Ovary (tissue), 9 donors: ENCODE results near the gene ABCC12. TPM values are rescaled to one million over a fixed set of nuclear protein-coding genes. Genes with fewer than 3 reads are reported as not detected.

ENCODE experiments used
- DNase-seq, 5 donors: peaks; one replicate each; pipeline ENCODE4 v3.0.0-alpha.2; 2019 to 2020
- H3K27ac ChIP-seq, 2 donors: fragments of 200-600 bp; one replicate each; pipeline versions ENCODE4 v1.5.1 to v1.8.0; 2019 to 2022
- H3K27me3 ChIP-seq: fragments of 200-600 bp; one replicate; pipeline ENCODE4 v1.8.0; 2022
- H3K36me3 ChIP-seq: fragments of 200-600 bp; sonication (generic); one replicate; pipeline ENCODE4 v1.5.1; 2019
- H3K4me1 ChIP-seq: one replicate; pipeline ENCODE4 v1.8.1; 2013; ENCODE audit warnings: mild to moderate bottlenecking, moderate library complexity; ENCODE audit not compliant: insufficient read depth
- H3K4me3 ChIP-seq: fragments of 200-600 bp; sonication (generic); one replicate; pipeline ENCODE4 v1.5.1; 2017
- H3K9me3 ChIP-seq, 2 donors: fragments of 200-600 bp in 1 of 2; sonication (generic) in 1 of 2; one replicate each; pipeline versions ENCODE4 v1.5.1 to v1.8.1; 2013 to 2019; ENCODE audit warnings: mild to moderate bottlenecking in 1 of 2, moderate library complexity in 1 of 2
- EP300 ChIP-seq: sonication (generic); formaldehyde crosslinking; IDR thresholded peaks from one replicate; pipeline ENCODE4 v1.6.1; 2017; ENCODE audit warnings: antibody characterized with exemption
- POLR2A ChIP-seq: fragments of 450-650 bp; IDR thresholded peaks from one replicate; pipeline ENCODE4 v1.6.1; 2017; ENCODE audit warnings: antibody characterized with exemption, mild to moderate bottlenecking, moderate library complexity
- WGBS, 3 donors: extraction: QIAGEN DNeasy Blood & Tissue Kit in 1 of 3; methylation state at CpG; one replicate each; pipeline versions ENCODE4 v1.1.5 to v1.1.7; 2013 to 2017; 5-methylcytosine and 5-hydroxymethylcytosine counted together
- intact Hi-C, 4 donors: fragments of 100-400 bp; cut with DNase I; formaldehyde crosslinking; loops; one replicate each; pipeline versions ENCODE4 v1.11.0 to v1.15.1; 2022 to 2023
- polyA plus RNA-seq, 2 donors: library from polyadenylated mRNA; stranded (reverse); fragments of 200-250 nt in 1 of 2; fragments of 350-450 nt in 1 of 2; fragmentation: Illumina TruSeq in 1 of 2; extraction: RNeasy Lipid Tissue Mini Kit (QIAGEN cat#74804) in 1 of 2; gene quantifications; one replicate each; pipeline ENCODE4 v1.2.3, GENCODE V29; 2013 to 2014
- total RNA-seq, 7 donors: library from RNA; depleted of rRNA in 2 of 7; stranded (reverse); fragments of >200 nt in 2 of 7; fragmentation: NEBNext Ultra II Directional in 3 of 7; extraction: Animal tissue kit (Norgen Biotek cat#: 25700) in 3 of 7; gene quantifications; one replicate each; pipeline versions ENCODE4 v1.1.0 to v1.2.4, GENCODE V29; 2016 to 2023
- TF ChIP-seq, protein P1 (sequence below), 3 donors: fragments of 450-650 bp in 2 of 3; fragments of 200-600 bp in 1 of 3; IDR thresholded peaks; one replicate each; pipeline versions ENCODE4 v1.5.1 to v1.8.0; 2016 to 2022; ENCODE audit warnings: antibody characterized with exemption in 3 of 3, mild to moderate bottlenecking in 1 of 3
- donor health status: DM: no; HTN: no; CAD: no; lungs with moderate emphysema.
- donor health status: DM: no; HTN: no; CAD: no.
- donor health status: Bipolar disorder and iron deficiency.
- donor health status: DM: yes; HTN: yes; CAD: no.
- donor health status: DM: no; HTN: no; CAD: no.
- donor health status: DM: yes; HTN: yes; CAD: no.

ABCC12 gene
- total and polyA plus RNA-seq, 9 donors, result 0.08 to 0.12 (median 0.10) TPM; not detected in 6

- Histone ChIP-seq H3K4me3 (no peak overlapping the region), H3K4me1 (no peaks in the 10 kb centered on the region), H3K9me3 (no peaks in the 10 kb centered on the region), H3K27ac (no peak overlapping the region), H3K27me3 (no peaks in the 10 kb centered on the region), H3K36me3 (no peaks in the 10 kb centered on the region)
- DNase-seq, result no peak
- TF ChIP-seq, protein P1, sequence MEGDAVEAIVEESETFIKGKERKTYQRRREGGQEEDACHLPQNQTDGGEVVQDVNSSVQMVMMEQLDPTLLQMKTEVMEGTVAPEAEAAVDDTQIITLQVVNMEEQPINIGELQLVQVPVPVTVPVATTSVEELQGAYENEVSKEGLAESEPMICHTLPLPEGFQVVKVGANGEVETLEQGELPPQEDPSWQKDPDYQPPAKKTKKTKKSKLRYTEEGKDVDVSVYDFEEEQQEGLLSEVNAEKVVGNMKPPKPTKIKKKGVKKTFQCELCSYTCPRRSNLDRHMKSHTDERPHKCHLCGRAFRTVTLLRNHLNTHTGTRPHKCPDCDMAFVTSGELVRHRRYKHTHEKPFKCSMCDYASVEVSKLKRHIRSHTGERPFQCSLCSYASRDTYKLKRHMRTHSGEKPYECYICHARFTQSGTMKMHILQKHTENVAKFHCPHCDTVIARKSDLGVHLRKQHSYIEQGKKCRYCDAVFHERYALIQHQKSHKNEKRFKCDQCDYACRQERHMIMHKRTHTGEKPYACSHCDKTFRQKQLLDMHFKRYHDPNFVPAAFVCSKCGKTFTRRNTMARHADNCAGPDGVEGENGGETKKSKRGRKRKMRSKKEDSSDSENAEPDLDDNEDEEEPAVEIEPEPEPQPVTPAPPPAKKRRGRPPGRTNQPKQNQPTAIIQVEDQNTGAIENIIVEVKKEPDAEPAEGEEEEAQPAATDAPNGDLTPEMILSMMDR (IDR thresholded peaks at IDR 0.05), result no peak
- TF ChIP-seq POLR2A (no peak), EP300 (no peak)
- 53 to 55% (median 54%) methylated on average over 9 of the region's 9 CpGs for WGBS, 3 donors
- intact Hi-C loops, result no loop called here
Observed at GRCh38 chr16:48136547-48137360, 19.0 kb downstream of the ABCC12 start.

DNA sequence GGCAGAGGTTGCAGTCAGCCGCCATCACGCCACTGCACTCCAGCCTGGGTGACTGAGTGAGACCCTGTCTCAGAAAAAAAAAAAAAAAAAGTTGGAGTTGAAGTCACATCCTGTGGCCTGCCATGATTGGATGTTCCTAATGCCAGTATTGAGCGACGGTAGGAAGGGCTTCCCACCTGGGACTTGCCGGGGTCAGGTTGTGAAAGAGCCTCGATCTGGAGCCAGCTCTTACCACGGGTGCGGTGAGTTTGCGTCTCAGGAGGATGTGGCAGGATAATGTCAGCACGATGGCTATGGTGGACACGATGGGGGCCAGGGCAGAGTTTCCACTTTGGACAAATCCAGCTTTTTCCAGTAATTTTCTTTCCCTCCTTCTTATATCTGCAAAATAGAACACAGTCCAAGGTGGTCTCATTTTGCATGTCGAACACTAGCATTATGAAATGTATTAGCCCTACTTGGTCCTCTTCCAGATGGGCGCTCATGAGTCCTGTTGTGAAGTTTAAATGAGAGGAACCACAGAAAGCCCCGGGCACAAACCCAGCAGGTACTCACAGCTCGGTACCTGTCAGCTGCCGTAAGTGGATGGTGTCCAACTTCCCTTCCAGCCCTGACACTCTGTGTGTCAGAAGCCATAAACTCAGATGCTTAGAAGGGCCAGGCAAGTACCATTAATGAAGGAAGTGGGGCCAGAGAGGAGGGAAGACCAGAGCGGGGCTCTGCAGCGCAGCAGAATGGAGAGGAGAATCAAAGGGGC is 22.2 kb downstream of the ABCC12 start:
- no peaks in the 10 kb centered on the region for H3K4me1 ChIP-seq
- no peak overlapping the region for H3K4me3 ChIP-seq
- TF ChIP-seq POLR2A, result no peak
- TF ChIP-seq, protein P1 (IDR thresholded peaks at IDR 0.05), result no peak
- no peak for TF ChIP-seq EP300
- no peaks in the 10 kb centered on the region for H3K9me3 ChIP-seq
- intact Hi-C loops, result no loop called here
- 92 to 96% (median 95%) methylated on average over 18 of the region's 18 CpGs for WGBS, 3 donors
- H3K36me3 ChIP-seq, result no peaks in the 10 kb centered on the region
- no peak for DNase-seq
- H3K27me3 ChIP-seq, result no peaks in the 10 kb centered on the region
- no peak overlapping the region for H3K27ac ChIP-seq

DNA sequence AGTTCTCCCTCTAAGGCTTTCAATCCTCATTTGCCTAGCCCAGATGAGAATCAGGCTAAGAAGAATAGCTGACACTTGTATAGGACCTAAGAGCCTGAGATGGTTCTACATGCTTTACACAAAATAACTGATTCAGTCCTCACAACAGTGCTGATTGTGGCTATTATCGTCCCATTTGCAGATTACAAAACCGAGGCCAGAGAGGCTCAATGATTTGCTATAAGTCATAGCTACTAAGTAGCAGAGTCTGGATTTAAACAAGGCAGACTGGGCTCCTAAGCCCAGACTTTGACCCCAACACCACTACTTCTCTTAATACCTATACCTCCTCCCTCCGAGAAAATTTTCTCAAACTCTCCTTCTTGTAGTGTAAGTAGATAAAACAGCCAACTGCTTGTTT is 23.1 kb downstream of the ABCC12 start:
- no peaks in the 10 kb centered on the region for H3K27me3 ChIP-seq
- H3K4me3 ChIP-seq, result no peak overlapping the region
- TF ChIP-seq, protein P1 (IDR thresholded peaks at IDR 0.05), result no peak
- H3K27ac ChIP-seq, result no peak overlapping the region
- no peaks in the 10 kb centered on the region for H3K9me3 ChIP-seq
- H3K4me1 ChIP-seq, result no peaks in the 10 kb centered on the region
- 75 to 85% (median 77%) methylated on average over 3 of the region's 3 CpGs for WGBS, 3 donors
- DNase-seq, result no peak
- intact Hi-C loops, result no loop called here
- H3K36me3 ChIP-seq, result no peaks in the 10 kb centered on the region

DNA sequence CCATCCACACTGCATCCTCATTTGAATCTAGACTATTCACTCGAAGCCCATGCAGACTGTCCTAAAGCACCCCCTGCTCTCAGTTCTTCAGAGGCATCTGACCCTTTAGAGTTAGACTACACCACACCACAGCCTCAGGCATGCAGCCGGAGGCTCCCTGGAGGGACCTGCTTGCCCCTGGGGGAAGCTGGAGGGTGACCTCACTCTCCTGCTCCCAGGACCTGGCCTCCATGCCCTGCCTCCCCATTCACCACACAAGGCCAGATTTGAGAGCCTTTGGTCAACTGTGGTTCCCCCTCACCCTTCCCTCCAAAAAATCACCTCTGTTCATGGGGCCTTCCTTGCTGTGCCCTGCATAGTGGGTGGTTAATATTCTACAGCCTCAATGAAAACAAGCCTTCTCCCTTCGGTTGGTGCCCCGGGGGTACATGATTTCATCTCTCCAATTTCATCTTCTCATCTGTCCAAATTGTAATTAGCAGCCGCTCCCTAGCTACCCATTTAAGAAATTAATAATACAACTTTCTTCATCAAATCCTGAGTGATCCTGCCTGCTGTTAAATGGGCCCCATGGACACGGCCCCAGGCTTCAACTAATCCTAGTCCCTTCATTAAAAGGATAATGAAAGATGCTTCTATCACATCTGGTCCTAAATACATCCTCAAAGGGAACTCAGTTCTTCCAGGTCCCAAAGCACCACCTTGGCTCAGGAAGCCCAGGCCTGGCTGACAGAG is 24.4 kb downstream of the ABCC12 start:
- Histone ChIP-seq H3K27ac (no peak overlapping the region), H3K4me1 (no peaks in the 10 kb centered on the region), H3K9me3 (no peaks in the 10 kb centered on the region), H3K27me3 (no peaks in the 10 kb centered on the region), H3K4me3 (no peak overlapping the region), H3K36me3 (no peaks in the 10 kb centered on the region)
- WGBS, 3 donors, result 88 to 91% (median 90%) methylated on average over 6 of the region's 6 CpGs
- no peak for DNase-seq
- intact Hi-C loops, result no loop called here
- no peak for TF ChIP-seq POLR2A
